WTC11 (cell line): ENCODE results near the gene COA8. TPM values are rescaled to one million over a fixed set of nuclear protein-coding genes. Genes with fewer than 3 reads are reported as not detected.

Source experiments
- ATAC-seq: fragments of 200-7000 bp; cut with Tn5 transposase; 2 replicates; pipeline ENCODE4 v1.10.0; 2021; ENCODE audit warnings: mild to moderate bottlenecking, moderate library complexity
- CTCF ChIA-PET: fragments of 300-600 bp; sonication (Branson Sonifier 250); formaldehyde crosslinking; loops from one replicate; lab custom pipeline; 2021; ENCODE audit warnings: antibody characterized with exemption; lab: Charles Lee
- POLR2A ChIA-PET: fragments of 350-600 bp; sonication (Branson Sonifier 250); formaldehyde crosslinking; loops from one replicate; lab custom pipeline; 2021; ENCODE audit warnings: antibody characterized with exemption; lab: Charles Lee
- DNase-seq: peaks from one replicate; pipeline ENCODE4 v3.0.0; 2021; ENCODE audit warnings: low spot score
- H3K27ac Mint-ChIP-seq: 2 replicates; pipeline ENCODE4 v1.8.0; 2021; ENCODE audit warnings: mixed read lengths
- H3K27me3 Mint-ChIP-seq: 2 replicates; pipeline ENCODE4 v1.8.0; 2021; ENCODE audit warnings: low read depth, mild to moderate bottlenecking, moderate library complexity, mixed read lengths
- H3K36me3 Mint-ChIP-seq: 2 replicates; pipeline ENCODE4 v1.8.0; 2021; ENCODE audit warnings: mixed read lengths
- H3K4me1 Mint-ChIP-seq: 2 replicates; pipeline ENCODE4 v1.8.0; 2022; ENCODE audit warnings: mixed read lengths
- H3K4me3 Mint-ChIP-seq: 2 replicates; pipeline ENCODE4 v1.8.0; 2021; ENCODE audit warnings: mild to moderate bottlenecking, moderate library complexity, mixed read lengths
- H3K9me3 Mint-ChIP-seq: 2 replicates; pipeline ENCODE4 v1.8.0; 2021; ENCODE audit warnings: mixed read lengths
- ATF3 ChIP-seq: sonication (generic); formaldehyde crosslinking; conservative IDR thresholded peaks from 2 replicates; pipeline ENCODE4 v1.8.1; 2022; ENCODE audit warnings: mild to moderate bottlenecking, missing genetic modification reagents
- CREB1 ChIP-seq: sonication (generic); formaldehyde crosslinking; IDR thresholded peaks from 2 replicates; pipeline ENCODE4 v1.8.0; 2023; ENCODE audit warnings: mild to moderate bottlenecking, missing genetic modification reagents
- CREM ChIP-seq: sonication (generic); formaldehyde crosslinking; IDR thresholded peaks from 2 replicates; pipeline ENCODE4 v1.8.1; 2022; ENCODE audit warnings: mild to moderate bottlenecking, missing genetic modification reagents, moderate library complexity
- GRHL2 ChIP-seq: fragments of 250-450 bp; sonication (Bioruptor Pico); IDR thresholded peaks from 2 replicates; pipeline ENCODE4 v1.8.0; 2022; ENCODE audit warnings: mild to moderate bottlenecking, moderate library complexity; ENCODE audit not compliant: insufficient replicate concordance, severe bottlenecking
- JAZF1 ChIP-seq: fragments of 250-450 bp; sonication (Bioruptor Pico); IDR thresholded peaks from 2 replicates; pipeline ENCODE4 v1.9.0; 2021; ENCODE audit warnings: moderate library complexity, mild to moderate bottlenecking, inconsistent platforms
- JUN ChIP-seq: sonication (generic); formaldehyde crosslinking; IDR thresholded peaks from 2 replicates; pipeline ENCODE4 v1.8.0; 2023; ENCODE audit warnings: mild to moderate bottlenecking, missing genetic modification reagents
- MAX ChIP-seq: sonication (generic); formaldehyde crosslinking; IDR thresholded peaks from 2 replicates; pipeline ENCODE4 v1.8.0; 2022; ENCODE audit warnings: mild to moderate bottlenecking, missing genetic modification reagents
- MXD4 ChIP-seq: fragments of 250-450 bp; sonication (Bioruptor Pico); IDR thresholded peaks from 2 replicates; pipeline ENCODE4 v1.8.0; 2021; ENCODE audit warnings: mild to moderate bottlenecking, moderate library complexity, borderline replicate concordance
- NFYB ChIP-seq: sonication (generic); formaldehyde crosslinking; conservative IDR thresholded peaks from 2 replicates; pipeline ENCODE4 v1.8.0; 2022; ENCODE audit warnings: low read depth, missing genetic modification reagents
- NR1H2 ChIP-seq: sonication (generic); formaldehyde crosslinking; IDR thresholded peaks from 2 replicates; pipeline ENCODE4 v1.9.0; 2021; ENCODE audit warnings: mild to moderate bottlenecking, moderate library complexity, missing genetic modification reagents
- RELA ChIP-seq: sonication (generic); formaldehyde crosslinking; IDR thresholded peaks from 2 replicates; pipeline ENCODE4 v1.8.1; 2022; ENCODE audit warnings: missing genetic modification reagents, mild to moderate bottlenecking, borderline replicate concordance
- SMAD3 ChIP-seq: sonication (generic); formaldehyde crosslinking; IDR thresholded peaks from 2 replicates; pipeline ENCODE4 v1.8.0; 2022; ENCODE audit warnings: missing genetic modification reagents, mild to moderate bottlenecking, borderline replicate concordance
- SMAD4 ChIP-seq: sonication (generic); formaldehyde crosslinking; IDR thresholded peaks from 2 replicates; pipeline ENCODE4 v1.8.0; 2022; ENCODE audit warnings: mild to moderate bottlenecking, missing genetic modification reagents
- SP1 ChIP-seq: sonication (generic); formaldehyde crosslinking; conservative IDR thresholded peaks from 2 replicates; pipeline ENCODE4 v1.8.1; 2022; ENCODE audit warnings: missing genetic modification reagents
- TCF7 ChIP-seq: sonication (generic); formaldehyde crosslinking; IDR thresholded peaks from 2 replicates; pipeline ENCODE4 v1.8.0; 2022; ENCODE audit warnings: mild to moderate bottlenecking, low read depth, missing genetic modification reagents, moderate library complexity
- TEAD1 ChIP-seq: sonication (generic); formaldehyde crosslinking; IDR thresholded peaks from 2 replicates; pipeline ENCODE4 v1.8.0; 2022; ENCODE audit warnings: mild to moderate bottlenecking, missing genetic modification reagents
- USF1 ChIP-seq: sonication (generic); formaldehyde crosslinking; IDR thresholded peaks from 2 replicates; pipeline ENCODE4 v1.8.0; 2022; ENCODE audit warnings: mild to moderate bottlenecking, missing genetic modification reagents
- USF2 ChIP-seq: sonication (generic); formaldehyde crosslinking; IDR thresholded peaks from 2 replicates; pipeline ENCODE4 v1.8.1; 2023; ENCODE audit warnings: mild to moderate bottlenecking, missing genetic modification reagents, moderate library complexity
- ZNF121 ChIP-seq: sonication (generic); formaldehyde crosslinking; IDR thresholded peaks from 2 replicates; pipeline ENCODE4 v1.8.0; 2023; ENCODE audit warnings: missing genetic modification reagents
- ZNF219 ChIP-seq: sonication (generic); formaldehyde crosslinking; IDR thresholded peaks from 2 replicates; pipeline ENCODE4 v1.8.0; 2023; ENCODE audit warnings: missing genetic modification reagents, mild to moderate bottlenecking, borderline replicate concordance
- ZNF232 ChIP-seq: sonication (generic); formaldehyde crosslinking; IDR thresholded peaks from 2 replicates; pipeline ENCODE4 v1.8.0; 2022; ENCODE audit warnings: mild to moderate bottlenecking, missing genetic modification reagents
- ZNF263 ChIP-seq: sonication (generic); formaldehyde crosslinking; IDR thresholded peaks from 2 replicates; pipeline ENCODE4 v1.8.1; 2022; ENCODE audit warnings: low read depth, mild to moderate bottlenecking, moderate library complexity, missing genetic modification reagents
- ZNF423 ChIP-seq: fragments of 250-450 bp; sonication (Bioruptor Pico); IDR thresholded peaks from 2 replicates; pipeline ENCODE4 v2.1.2; 2022; ENCODE audit warnings: mild to moderate bottlenecking, moderate library complexity
- ZNF532 ChIP-seq: fragments of 250-450 bp; sonication (Bioruptor Pico); IDR thresholded peaks from 2 replicates; pipeline ENCODE4 v1.9.0; 2021; ENCODE audit warnings: mild to moderate bottlenecking, borderline replicate concordance
- ZNF671 ChIP-seq: fragments of 250-450 bp; sonication (Bioruptor Pico); IDR thresholded peaks from 2 replicates; pipeline ENCODE4 v1.8.0; 2021; ENCODE audit warnings: mild to moderate bottlenecking
- total RNA-seq: library from RNA; stranded (reverse); gene quantifications from 3 replicates; pipeline ENCODE4 v1.2.3, GENCODE V29; 2021
- TF ChIP-seq, protein P1 (sequence below): sonication (generic); formaldehyde crosslinking; IDR thresholded peaks from 2 replicates; pipeline ENCODE4 v1.8.1; 2022; ENCODE audit warnings: low read depth, mild to moderate bottlenecking, moderate library complexity, missing genetic modification reagents, borderline replicate concordance
- TF ChIP-seq, protein P2 (sequence below): fragments of 250-450 bp; sonication (Bioruptor Pico); IDR thresholded peaks from 2 replicates; pipeline ENCODE4 v1.9.0; 2021; ENCODE audit warnings: mild to moderate bottlenecking
- TF ChIP-seq, protein P3 (sequence below): fragments of 250-450 bp; sonication (Bioruptor Pico); IDR thresholded peaks from 2 replicates; pipeline ENCODE4 v2.1.2; 2022; ENCODE audit warnings: mild to moderate bottlenecking, moderate library complexity

COA8 gene
- total RNA-seq, 1 experiment from 2014 or later, result 36.4 TPM

DNA sequence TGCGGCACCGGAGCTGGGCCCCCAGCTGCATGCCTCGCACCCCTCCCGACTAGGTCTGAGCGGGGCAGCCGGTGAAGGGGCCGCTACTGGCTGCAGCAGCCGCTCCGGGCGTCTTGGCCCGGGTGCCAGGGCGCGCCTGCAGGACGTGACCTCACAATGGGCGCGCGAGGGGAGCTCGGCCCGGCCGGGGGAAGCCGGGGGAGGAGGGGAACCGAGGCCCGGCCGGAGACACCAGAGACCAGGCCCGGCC lies 656 bp upstream of the COA8 start:
- Mint-ChIP-seq H3K4me3 (peak overlapping the region; percentile 98), H3K27me3 (no peaks in the 10 kb centered on the region), H3K4me1 (peaks cover 27% of the 10 kb centered on the region), H3K36me3 (peaks cover 22% of the 10 kb centered on the region), H3K9me3 (no peaks in the 10 kb centered on the region), H3K27ac (peak overlapping the region; percentile 95)
- DNase-seq (no peak), ATAC-seq (no peak; the same call in 1 of the 2 replicates)
- POLR2A ChIA-PET, result interaction anchor here (1.1 to 1.5 kb wide), 4 partner anchors 9 to 40 kb away, joined by 3 to 6 read pairs (median 3); partner anchors contain the start of gene CKB
- CTCF ChIA-PET, result interaction anchor here (0.8 to 2.2 kb wide), 8 partner anchors 10 to 153 kb away, joined by 3 to 15 read pairs (median 4); partner anchors contain the start of genes CKB, KLC1, XRCC3 and ZFYVE21
- TF ChIP-seq RELA, result peak; percentile 56; the same call in 1 of the 2 replicates
- TF ChIP-seq ATF3 (CRISPR knock-in tag), result no peak
- TF ChIP-seq TCF7, result no peak
- TF ChIP-seq ZNF423, result no peak
- TF ChIP-seq USF2 (CRISPR knock-in tag), result no peak
- TF ChIP-seq ZNF232 (CRISPR knock-in tag), result no peak
- TF ChIP-seq ZNF671 (CRISPR knock-in tag), result no peak
- no peak for TF ChIP-seq SP1
- TF ChIP-seq NR1H2 (CRISPR knock-in tag), result 0 out of 2 replicates have a peak, but pooled peaks have one; percentile 53
- TF ChIP-seq, protein P1, sequence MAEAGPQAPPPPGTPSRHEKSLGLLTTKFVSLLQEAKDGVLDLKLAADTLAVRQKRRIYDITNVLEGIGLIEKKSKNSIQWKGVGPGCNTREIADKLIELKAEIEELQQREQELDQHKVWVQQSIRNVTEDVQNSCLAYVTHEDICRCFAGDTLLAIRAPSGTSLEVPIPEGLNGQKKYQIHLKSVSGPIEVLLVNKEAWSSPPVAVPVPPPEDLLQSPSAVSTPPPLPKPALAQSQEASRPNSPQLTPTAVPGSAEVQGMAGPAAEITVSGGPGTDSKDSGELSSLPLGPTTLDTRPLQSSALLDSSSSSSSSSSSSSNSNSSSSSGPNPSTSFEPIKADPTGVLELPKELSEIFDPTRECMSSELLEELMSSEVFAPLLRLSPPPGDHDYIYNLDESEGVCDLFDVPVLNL, result no peak
- no peak for TF ChIP-seq GRHL2 (CRISPR knock-in tag)
- TF ChIP-seq ZNF263 (CRISPR knock-in tag), result no peak
- no peak for TF ChIP-seq CREM (CRISPR knock-in tag)
- TF ChIP-seq TEAD1 (CRISPR knock-in tag), result no peak
- TF ChIP-seq, protein P2, sequence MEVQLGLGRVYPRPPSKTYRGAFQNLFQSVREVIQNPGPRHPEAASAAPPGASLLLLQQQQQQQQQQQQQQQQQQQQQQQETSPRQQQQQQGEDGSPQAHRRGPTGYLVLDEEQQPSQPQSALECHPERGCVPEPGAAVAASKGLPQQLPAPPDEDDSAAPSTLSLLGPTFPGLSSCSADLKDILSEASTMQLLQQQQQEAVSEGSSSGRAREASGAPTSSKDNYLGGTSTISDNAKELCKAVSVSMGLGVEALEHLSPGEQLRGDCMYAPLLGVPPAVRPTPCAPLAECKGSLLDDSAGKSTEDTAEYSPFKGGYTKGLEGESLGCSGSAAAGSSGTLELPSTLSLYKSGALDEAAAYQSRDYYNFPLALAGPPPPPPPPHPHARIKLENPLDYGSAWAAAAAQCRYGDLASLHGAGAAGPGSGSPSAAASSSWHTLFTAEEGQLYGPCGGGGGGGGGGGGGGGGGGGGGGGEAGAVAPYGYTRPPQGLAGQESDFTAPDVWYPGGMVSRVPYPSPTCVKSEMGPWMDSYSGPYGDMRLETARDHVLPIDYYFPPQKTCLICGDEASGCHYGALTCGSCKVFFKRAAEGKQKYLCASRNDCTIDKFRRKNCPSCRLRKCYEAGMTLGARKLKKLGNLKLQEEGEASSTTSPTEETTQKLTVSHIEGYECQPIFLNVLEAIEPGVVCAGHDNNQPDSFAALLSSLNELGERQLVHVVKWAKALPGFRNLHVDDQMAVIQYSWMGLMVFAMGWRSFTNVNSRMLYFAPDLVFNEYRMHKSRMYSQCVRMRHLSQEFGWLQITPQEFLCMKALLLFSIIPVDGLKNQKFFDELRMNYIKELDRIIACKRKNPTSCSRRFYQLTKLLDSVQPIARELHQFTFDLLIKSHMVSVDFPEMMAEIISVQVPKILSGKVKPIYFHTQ (CRISPR knock-in tag), result no peak
- TF ChIP-seq NFYB (CRISPR knock-in tag), result no peak
- peak; percentile 63; the same call in 1 of the 2 replicates for TF ChIP-seq MAX (CRISPR knock-in tag)
- TF ChIP-seq CREB1 (CRISPR knock-in tag), result no peak
- no peak for TF ChIP-seq SMAD3
- TF ChIP-seq MXD4 (CRISPR knock-in tag), result no peak
- no peak for TF ChIP-seq USF1 (CRISPR knock-in tag)
- TF ChIP-seq ZNF219, result 0 out of 2 replicates have a peak, but pooled peaks have one; percentile 71
- no peak for TF ChIP-seq JAZF1 (CRISPR knock-in tag)
- no peak for TF ChIP-seq ZNF532
- 0 out of 2 replicates have a peak, but pooled peaks have one; percentile 84 for TF ChIP-seq SMAD4 (CRISPR knock-in tag)
- TF ChIP-seq, protein P3, sequence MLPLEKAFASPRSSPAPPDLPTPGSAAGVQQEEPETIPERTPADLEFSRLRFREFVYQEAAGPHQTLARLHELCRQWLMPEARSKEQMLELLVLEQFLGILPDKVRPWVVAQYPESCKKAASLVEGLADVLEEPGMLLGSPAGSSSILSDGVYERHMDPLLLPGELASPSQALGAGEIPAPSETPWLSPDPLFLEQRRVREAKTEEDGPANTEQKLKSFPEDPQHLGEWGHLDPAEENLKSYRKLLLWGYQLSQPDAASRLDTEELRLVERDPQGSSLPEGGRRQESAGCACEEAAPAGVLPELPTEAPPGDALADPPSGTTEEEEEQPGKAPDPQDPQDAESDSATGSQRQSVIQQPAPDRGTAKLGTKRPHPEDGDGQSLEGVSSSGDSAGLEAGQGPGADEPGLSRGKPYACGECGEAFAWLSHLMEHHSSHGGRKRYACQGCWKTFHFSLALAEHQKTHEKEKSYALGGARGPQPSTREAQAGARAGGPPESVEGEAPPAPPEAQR (CRISPR knock-in tag), result no peak
- peak; percentile 73; the same call in 1 of the 2 replicates for TF ChIP-seq JUN (CRISPR knock-in tag)
- no peak for TF ChIP-seq ZNF121 (CRISPR knock-in tag)
